GM19438 (cell line): ENCODE results near the gene GPR161.

Source experiments
- ATAC-seq: cut with Tn5 transposase; IDR thresholded peaks from one replicate; pipeline ENCODE4 v1.9.1; 2021; ENCODE audit warnings: low read depth; ENCODE audit not compliant: unreplicated experiment

Gene GPR161

DNA sequence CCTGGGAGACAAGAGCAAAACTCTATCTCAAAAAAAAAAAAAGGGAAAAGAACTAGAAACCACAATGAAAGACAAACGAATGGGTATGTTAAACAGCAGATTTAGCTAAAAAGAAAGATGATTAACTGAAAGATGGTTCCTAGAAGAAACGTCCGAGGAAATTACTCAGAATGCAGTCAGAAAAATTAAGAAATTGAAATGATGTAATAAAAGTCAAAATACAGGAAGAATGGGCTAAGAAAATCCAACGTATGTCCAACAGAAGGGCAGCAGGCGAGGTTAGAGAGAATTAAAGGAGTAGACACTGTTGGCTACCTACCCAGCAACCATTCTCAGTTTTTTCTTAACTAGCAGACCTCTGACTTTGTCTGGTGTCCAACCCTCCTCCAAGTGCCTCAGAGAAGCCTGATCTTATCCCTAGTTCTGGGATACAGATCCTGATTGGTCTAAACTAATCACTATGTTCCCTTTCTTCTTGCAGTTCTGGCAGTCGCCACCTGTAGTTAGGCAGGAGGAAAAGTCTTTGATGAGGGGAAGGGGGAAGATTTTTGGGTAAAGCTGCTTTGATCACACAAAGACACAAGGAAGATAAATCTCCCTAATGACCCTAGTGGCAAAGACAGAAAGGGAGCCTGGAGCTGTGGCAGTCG lies 25.7 kb downstream of the GPR161 start:
- ATAC-seq, result no peak

DNA sequence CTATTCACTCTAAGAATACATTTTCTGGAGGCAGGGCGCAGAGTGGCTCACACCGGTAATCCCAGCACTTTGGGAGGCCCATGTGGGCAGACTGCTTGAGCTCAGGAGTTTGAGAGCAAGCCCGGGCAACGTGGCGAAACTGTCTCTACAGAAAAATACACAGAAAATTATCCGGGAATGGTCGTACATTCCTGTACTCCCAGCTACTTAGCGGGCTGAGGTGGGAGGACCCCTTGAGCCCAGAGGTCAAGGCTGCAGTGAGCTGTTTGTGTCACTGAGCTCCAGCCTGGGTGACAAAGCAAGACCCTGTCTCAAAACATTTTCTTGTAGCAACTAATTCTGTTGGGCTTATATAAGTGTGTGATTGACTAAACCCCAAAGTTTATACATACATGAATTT lies 30.5 kb downstream of the GPR161 start:
- ATAC-seq, result no peak

DNA sequence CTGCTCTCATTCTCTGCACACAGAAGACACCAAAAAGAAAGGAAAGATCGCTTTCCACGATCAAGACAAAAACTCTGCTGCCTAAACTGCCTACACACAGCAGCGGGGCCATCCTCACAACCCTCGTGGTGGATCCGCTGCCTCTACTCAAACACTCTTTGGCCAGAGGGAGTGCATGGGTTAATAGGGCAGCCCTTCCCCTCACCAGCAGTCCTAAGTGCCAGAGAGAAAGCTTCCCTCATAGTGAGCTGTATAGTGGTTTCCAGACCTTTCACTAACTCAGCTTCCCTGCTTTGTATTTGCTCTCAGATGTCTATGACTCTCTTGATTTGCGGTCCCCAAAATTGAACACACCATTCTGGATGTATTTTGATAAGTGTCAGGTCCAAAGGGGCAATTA lies 30.9 kb downstream of the GPR161 start:
- no peak for ATAC-seq

DNA sequence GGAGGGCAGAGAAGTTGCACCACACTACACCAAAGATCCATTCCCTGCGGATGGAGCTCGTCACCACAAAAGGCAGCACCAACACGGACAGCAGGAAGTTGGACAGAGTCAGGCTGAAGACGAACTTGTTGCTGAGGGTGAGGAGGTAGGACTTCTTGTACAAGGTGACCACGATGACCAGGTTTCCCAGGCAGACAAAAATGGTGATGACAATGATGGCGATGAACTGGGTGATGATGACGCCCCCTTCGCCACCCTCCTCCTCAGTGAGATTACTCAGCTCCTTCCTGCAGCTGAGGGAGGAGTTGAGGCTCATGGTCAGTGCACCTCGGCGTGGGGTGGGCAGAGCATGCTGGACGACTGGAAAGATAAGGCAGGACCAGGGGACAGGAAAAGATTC lies 32.2 kb downstream of the GPR161 start:
- ATAC-seq, result no peak

DNA sequence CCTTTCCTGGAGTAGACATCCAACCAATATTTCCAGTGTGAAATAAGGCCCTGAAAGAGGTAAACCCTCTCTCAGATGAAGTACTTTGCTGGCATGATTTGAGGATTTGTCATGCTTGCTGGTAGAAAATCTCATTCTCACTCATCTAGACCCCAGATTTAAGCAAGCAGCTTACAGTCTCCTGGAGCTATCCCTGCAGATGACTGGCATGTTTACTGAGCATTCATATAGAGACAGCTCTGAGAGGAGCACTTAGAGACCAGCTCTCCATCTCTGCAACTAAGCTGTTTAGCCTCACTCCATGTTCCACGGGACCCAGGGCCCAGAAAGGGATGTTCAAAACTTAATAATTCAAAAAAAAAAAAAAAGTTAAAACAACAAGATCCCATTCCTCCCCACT lies 34.2 kb downstream of the GPR161 start:
- no peak for ATAC-seq

DNA sequence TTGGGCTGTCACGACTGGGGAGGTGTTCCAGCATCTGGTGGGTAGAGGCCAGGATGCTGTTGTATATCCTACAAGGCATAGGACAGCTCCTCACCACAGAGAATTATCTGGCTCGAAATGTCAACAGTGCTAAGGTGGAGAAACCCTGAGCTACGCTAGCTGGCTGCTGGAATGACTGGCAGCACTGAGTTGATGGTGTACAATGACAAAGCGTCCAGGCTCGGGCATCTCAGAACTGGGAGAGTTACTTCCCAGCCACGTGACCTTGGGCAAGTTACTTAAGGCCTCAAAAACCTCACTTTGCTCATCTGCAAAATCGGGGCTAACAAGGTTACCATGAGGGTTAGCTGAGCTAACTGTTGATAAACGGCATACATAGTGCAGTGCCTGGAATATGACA lies 35.4 kb downstream of the GPR161 start:
- no peak for ATAC-seq

DNA sequence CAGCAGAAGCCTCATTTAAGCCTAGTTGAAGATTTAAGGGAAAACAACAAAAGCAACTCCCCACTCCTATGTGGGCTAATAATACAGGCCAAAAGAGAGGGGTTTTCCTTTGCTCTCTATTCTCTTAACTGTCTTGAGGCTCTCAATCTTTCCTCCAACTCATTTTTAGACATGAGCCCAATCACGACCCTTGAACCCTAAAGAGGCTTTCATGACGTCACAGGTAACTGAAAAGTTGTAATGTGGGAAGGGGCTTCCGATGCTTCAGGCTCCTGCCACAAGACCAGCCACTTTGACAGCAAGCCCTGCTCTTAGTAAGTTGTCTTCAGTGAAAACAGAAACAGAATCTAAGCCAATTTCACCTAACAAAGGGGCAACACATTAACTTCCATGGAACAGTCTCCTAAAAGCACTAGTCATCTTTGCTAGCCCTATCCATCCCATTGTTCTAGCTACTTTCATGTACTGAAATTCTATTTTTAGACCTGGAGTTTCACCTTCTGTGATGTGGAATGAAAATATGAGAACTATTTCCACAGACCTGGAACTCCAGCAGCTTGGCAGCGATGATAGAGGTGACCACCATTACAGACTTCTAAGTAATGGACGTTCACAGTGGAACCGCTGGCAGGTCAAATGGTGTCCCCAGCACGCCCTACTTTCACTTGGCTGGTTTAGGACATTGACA lies 36.3 kb downstream of the GPR161 start:
- no peak for ATAC-seq

DNA sequence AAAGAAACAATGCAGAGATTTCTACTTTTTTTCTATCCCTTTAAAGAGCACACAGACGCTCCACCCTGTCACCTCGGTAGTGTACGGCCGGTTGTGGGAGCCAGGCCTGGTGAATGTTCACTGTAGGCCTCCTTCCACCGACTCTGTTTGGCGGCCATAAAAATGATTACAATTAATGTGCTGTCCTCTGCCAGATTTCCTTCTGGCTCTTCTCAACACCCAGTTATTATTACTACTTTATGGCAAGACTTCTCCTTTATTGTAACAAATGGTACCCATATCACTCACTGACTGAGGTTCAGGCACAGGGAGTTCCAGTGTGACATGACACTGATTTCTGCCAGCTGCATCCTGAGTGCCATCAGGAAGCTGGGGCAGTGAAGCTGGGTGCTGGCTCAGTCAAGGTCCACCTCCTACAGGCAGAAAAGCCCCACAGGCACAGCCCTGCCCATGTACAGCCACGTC lies 37.4 kb downstream of the GPR161 start:
- no peak for ATAC-seq

DNA sequence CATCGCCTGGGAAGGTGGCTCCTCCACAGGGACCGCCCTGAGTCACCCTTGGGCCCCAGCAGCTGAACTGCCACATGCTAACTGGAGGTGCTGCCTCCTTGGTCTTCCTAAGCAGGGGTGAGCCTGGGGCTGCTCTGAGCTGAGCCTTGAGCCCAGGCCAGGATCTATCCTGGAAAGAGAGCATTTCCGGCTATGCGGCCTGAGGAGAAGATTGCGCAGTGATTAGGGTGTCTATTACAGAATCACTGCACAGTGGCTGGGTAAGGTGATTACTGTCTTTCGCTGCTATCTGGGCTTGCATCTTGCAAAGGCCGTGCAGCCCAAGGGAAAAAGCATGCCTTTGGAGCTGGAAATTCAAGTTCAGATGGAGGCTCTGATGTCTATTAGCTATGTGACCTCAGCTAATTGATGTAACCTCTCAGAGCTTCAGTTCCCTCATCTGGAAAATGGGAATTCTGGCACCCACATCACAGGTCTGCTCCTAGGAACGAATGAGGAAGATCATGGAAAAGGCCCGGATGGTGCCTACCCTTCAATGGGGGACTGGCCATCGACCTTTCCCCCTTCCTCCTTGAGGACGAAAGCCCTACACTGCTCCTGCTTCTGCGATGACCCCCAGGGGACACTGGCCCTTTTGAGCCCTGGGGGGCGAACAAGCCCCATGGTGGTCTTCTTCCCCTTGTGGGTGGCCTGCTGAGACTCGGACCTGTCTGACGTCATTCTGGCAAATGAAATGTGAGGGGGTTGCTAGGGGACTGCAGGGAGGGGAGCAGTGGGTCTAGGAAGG lies 38.0 kb downstream of the GPR161 start:
- ATAC-seq, result no peak

DNA sequence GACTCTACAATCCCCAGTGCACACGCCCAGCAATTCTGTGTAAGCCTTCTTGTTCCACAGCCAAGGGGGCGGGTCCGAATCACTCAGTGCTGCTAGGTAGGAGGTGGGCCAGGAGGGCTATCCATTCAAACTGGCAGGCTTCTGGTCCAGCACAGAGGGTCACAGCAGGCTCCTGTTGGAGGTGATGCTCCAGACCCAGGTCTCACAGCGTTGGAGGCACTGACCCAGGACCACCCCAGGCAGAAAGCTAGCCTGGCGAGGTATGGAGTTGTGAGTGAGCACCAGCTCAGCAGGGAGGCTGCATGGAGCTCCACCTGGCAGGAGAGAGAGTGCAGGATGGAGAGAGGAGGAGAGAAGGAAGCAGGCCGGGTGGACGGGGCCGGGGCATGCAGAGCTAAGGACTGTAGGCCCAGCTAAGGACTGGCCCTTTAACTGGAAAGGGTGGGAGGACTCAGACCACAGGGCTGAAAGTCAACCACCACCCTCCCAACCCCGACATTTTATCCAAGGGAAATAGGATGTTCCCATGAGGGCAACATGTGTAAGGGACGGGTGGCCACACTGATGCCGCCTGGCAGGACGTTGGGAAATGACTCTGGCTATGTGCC lies 38.7 kb downstream of the GPR161 start:
- ATAC-seq, result no peak

DNA sequence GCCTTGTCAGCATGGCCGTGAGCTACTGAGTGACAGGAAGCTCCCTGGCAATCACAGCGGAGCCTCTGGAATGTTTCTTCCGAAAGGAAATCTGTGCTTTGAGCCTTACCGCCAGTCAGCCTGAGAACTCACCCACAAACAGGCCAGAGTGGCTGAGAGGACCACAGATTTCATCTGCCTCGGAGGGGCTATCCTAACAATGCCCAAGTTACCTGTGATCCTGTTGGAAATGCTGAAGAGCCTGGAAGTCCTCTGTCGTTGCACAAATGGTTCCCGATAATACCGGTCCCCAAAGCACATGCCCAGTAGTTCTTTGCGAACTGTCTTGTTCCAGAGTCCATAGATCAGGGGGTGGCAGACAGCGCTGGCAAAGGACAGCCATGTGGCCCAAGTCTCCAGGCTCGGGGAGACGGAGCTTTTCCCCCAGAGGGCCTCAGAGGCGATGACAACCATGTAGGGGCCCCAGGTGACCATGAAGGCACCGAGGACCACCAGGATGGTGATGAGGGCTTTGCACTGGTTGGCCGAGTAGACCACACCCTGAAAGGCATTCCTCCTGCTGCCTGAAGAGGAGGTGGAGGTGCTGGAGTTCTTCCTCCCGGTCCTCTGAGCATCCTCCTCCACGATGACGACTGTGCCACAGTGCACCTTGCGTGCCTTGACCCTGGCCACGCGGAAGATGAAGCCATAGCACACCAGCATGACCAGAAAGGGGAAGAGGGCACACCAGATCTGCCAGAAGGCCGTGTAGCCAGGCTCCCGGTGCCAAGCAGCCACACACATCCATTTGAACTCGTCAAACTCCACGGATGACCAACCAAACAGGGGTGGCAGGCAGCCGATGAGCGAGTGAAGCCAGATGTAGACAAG lies 40.2 kb downstream of the GPR161 start:
- no peak for ATAC-seq

DNA sequence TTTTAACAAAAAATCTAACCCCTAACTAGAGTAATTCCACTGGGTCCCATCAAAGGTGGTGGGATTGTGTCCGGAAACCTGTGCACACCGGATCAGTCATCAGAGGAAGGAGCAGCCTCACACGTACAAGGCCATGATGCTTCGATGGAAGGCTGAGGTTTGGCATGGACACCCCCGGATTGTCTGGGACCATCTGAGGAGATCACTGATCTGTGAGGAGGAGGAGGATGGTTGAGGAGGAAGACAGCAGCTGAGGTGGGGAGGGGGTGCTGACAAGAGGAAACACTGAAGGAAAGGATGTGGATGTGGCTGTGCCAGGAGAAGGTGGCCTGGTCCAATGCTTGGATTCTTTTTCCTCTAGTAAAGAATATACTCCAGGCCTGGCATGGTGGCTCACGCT lies 41.3 kb downstream of the GPR161 start:
- no peak for ATAC-seq

DNA sequence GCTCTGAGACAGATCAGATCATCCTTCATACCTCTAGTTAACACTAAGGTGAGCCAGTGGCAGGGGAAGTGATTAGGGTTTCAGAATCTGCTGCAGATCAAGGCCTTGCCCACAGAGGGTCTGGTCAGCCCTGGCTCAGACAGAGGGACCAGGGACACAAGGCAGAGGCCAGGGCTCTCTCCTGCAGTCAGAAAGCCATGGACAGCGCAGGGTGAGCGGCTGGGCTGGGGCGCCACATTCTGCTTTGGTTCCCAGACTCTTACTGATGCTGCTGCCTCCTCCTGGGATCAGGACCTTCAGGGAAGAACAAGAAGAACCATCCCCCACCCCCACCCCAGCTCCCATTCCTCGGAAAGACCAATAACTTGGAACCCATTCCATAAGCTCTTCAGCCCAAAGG lies 43.1 kb downstream of the GPR161 start:
- ATAC-seq, result no peak

DNA sequence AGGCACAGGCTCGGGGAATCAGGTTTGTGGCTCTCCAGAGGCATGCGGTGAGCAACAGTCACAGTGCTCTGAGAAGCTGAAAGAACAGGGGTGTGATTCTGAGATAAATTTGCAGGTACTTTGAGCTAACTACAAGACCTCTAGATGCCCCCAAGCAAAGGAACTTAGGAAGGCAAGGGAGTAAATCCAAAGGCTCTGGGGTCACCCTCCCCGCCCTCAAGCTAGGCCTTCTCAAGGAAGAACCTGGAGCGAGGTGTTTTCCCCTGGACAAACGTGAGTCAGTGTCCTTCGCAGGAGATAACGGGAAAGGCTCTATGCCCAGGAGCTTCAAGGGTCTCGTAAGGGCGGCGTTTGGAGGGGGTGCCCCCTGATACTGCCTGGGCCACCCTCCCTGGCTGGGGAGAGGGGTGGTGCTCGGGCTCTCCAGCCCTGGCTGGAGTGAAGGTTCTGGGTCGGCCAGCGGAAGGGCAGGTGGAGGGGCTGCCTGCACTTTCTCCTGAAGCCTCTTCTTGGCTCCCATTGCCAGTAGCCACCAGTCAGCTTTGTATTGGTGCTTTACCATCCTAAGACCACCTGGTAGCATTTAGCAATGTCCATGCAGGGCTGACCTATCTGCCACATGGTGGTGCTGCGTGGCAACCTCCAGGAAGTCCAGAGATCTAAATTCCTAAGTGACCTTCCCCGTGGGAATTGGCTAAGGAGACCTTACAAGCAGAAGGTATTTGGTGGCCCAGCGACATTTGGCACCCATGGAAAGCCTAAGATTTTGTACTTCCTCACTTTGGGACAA lies 44.0 kb downstream of the GPR161 start:
- ATAC-seq, result no peak

DNA sequence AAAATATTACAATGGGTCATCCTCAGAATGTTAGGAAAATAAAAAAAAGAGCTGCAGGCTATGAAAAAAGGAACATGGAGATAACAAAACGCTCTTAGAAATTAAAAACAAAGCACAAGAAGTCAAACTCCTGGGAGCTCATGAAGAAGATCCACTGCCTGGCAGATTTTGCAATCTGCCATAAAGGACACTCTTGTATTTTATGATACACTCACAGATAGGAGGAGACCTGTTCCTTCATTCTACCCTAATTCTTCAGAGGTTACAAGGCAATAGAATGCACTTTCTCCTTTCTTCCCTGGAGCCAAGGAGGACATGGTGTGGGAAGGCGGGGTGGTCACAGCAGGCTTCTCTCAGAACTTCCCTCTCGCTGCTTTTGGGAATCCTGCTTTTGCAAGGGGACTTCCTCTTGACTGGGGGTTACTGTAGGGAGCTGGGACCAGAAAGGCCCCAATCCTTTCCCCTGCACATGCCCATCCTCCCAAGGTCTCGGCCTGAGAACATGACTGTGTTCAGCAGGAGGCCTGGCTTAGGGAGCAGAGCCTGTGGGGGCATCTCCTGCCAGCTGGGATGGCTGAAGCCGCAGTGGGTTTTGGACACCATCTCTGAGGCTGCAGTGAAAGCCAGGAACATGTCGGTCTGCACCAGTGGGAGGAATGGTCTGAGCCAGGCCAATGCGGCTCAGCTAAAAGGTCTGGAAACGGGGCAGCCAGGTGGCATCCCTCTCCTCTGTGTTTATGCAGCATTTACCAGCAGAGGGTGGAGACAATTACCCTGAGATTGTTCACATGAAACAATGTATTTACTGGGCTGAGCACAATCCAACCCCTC lies 44.8 kb downstream of the GPR161 start:
- no peak for ATAC-seq

DNA sequence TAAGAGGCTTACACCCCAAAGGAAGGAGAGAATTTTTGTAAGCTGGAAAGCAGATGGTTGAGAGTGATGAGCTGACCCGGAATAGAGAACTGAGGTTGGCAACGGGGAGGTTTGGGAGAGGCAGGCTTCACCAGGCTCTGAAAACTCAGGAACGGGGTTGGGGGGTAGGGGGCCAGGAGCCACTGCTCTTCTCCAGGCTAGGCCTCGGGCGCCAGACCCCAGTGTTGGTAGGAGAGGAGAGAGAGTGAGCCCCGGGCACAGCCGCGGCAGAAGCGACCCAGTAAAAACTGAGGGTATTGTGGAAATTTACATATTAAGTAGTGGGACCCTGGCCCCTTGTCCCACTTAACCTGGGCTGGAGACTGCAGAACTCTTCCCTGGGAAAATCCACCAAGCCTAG lies 45.7 kb downstream of the GPR161 start:
- ATAC-seq, result no peak

DNA sequence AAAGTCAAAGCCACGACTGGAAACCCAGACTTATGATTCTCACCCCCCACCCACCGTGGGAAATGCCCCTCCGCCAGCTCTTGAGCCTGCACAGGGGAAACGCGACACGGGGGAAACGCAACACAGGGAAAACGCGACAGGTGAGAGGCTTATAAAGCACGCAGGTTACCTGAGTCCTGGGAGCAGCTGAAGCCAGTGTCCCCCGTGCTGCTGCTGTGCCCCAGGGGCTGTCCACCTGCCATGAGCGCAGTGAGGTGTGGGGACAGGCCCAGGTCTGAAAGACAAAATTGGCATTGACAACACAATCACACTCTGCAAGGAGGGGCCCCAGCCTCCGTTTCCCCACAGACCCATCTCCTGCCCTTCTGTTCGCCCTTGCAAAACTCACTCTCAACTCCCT lies 46.3 kb downstream of the GPR161 start:
- ATAC-seq, result no peak

DNA sequence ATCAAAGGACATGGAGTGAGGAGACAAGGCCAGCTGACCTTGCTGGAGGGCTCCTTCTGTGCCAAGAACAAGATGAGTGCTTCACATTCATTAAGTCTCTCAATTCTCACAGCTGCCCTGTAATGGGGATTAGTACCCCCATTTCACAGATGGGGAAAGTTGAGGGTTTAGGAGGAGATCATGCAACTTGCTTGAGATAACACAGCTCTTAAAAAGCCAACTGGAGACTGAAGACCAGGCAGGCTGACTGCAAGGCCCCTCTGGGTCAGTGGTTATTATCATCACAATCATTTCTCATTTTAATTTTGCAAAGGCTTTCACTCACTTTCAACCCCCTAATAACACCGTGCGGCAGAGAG lies 46.8 kb downstream of the GPR161 start:
- ATAC-seq, result no peak
